CD4-positive, alpha-beta memory T cell (primary cell): ENCODE data around the gene ROGDI. TPM values are rescaled to one million over a fixed set of nuclear protein-coding genes. Genes with fewer than 3 reads are reported as not detected.
A peak's percentile ranks its signal among the peaks of the same experiment; 100 is the strongest.

Experiments
- CTCF ChIA-PET: fragments of 350-600 bp; sonication (Branson Sonifier 250); formaldehyde crosslinking; loops from one replicate; lab custom pipeline; 2021; ENCODE audit warnings: inconsistent platforms; ENCODE audit not compliant: partially characterized antibody; lab: Charles Lee
- POLR2A ChIA-PET: fragments of 350-600 bp; sonication (Branson Sonifier 250); formaldehyde crosslinking; loops from one replicate; lab custom pipeline; 2021; ENCODE audit not compliant: partially characterized antibody; lab: Charles Lee
- DNase-seq, 5 donors: peaks; one replicate each; pipeline versions ENCODE4 v3.0.0 to v3.0.0-alpha.2; 2020 to 2022; ENCODE audit warnings: mixed read lengths in 1 of 5
- H3K27ac ChIP-seq: one replicate; pipeline ENCODE4 v1.7.0; 2013; ENCODE audit warnings: low read depth, low read length
- H3K27me3 ChIP-seq: 2 replicates; pipeline ENCODE4 v1.7.0; 2013; ENCODE audit warnings: mild to moderate bottlenecking, low read length, moderate library complexity; ENCODE audit not compliant: insufficient read depth
- H3K36me3 ChIP-seq: 2 replicates; pipeline ENCODE4 v1.7.0; 2013; ENCODE audit warnings: mild to moderate bottlenecking, low read length, moderate library complexity; ENCODE audit not compliant: insufficient read depth
- H3K4me1 ChIP-seq: 2 replicates; pipeline ENCODE4 v1.7.0; 2013; ENCODE audit warnings: mild to moderate bottlenecking, low read length, moderate library complexity; ENCODE audit not compliant: insufficient read depth
- H3K4me3 ChIP-seq, 2 donors: one replicate each; pipeline ENCODE4 v1.7.0; 2013; ENCODE audit warnings: low read length in 2 of 2, mild to moderate bottlenecking in 1 of 2
- H3K9me3 ChIP-seq, 2 donors: one replicate each; pipeline ENCODE4 v1.7.0; 2013; ENCODE audit warnings: low read length in 2 of 2, control low read depth in 1 of 2; ENCODE audit not compliant: control insufficient read depth in 1 of 2
- H3K27ac Mint-ChIP-seq, 7 donors: one replicate each; pipeline ENCODE4 v1.8.0; 2020 to 2021; ENCODE audit warnings: mixed read lengths in 7 of 7, mild to moderate bottlenecking in 6 of 7, inconsistent platforms in 3 of 7, moderate library complexity in 3 of 7
- H3K27me3 Mint-ChIP-seq, 2 donors: one replicate each; pipeline ENCODE4 v1.8.0; 2020 to 2021; ENCODE audit warnings: mixed read lengths in 2 of 2
- H3K36me3 Mint-ChIP-seq, 2 donors: one replicate each; pipeline ENCODE4 v1.8.0; 2020 to 2021; ENCODE audit warnings: mixed read lengths in 2 of 2, inconsistent platforms in 1 of 2, mild to moderate bottlenecking in 1 of 2
- H3K4me1 Mint-ChIP-seq, 4 donors: one replicate each; pipeline ENCODE4 v1.8.0; 2020 to 2021; ENCODE audit warnings: mixed read lengths in 4 of 4, mild to moderate bottlenecking in 1 of 4
- H3K4me3 Mint-ChIP-seq, 8 donors: one replicate each; pipeline ENCODE4 v1.8.0; 2020 to 2021; ENCODE audit warnings: mixed read lengths in 8 of 8, mild to moderate bottlenecking in 7 of 8, moderate library complexity in 6 of 8, inconsistent platforms in 3 of 8
- H3K9me3 Mint-ChIP-seq, 8 donors: one replicate each; pipeline ENCODE4 v1.8.0; 2020 to 2021; ENCODE audit warnings: mixed read lengths in 8 of 8, mild to moderate bottlenecking in 5 of 8, inconsistent platforms in 3 of 8, moderate library complexity in 1 of 8
- intact Hi-C: fragments of 100-400 bp; cut with micrococcal nuclease; formaldehyde crosslinking; loops from one replicate; pipeline ENCODE4 v1.15.1; 2023
- polyA plus RNA-seq, 2 donors: library from polyadenylated mRNA; unstranded; fragments of 300-500 nt; fragmentation: Illumina TruSeq; gene quantifications; one replicate each; pipeline ENCODE4 v1.2.3, GENCODE V29; 2021
- total RNA-seq, 2 experiments: library from RNA; stranded (reverse); gene quantifications; one replicate each; pipeline ENCODE4 v1.2.3, GENCODE V29; 2021

ROGDI gene
- total and polyA plus RNA-seq, 4 experiments from 2014 or later = 8.6 to 19.1 (median 9.8) TPM

- no peaks in the 10 kb centered on the region for H3K9me3 Mint-ChIP-seq
- peaks cover 0 to 10% of the 10 kb centered on the region in 2 donors for H3K36me3 Mint-ChIP-seq
- Histone ChIP-seq H3K4me3 (no peak overlapping the region), H3K27ac (no peak overlapping the region), H3K4me1 (peaks cover 18% of the 10 kb centered on the region), H3K9me3 (no peaks in the 10 kb centered on the region), H3K27me3 (no peaks in the 10 kb centered on the region), H3K36me3 (no peaks in the 10 kb centered on the region)
- no peak for DNase-seq
- peaks cover 1 to 25% (median 11%) of the 10 kb centered on the region in 4 donors for H3K4me1 Mint-ChIP-seq
- intact Hi-C loops = no loop called here
- POLR2A ChIA-PET = interaction anchor here (2.4 to 5.1 kb wide), 2 partner anchors 31 to 65 kb away, joined by 7 to 58 read pairs; partner anchors contain the start of genes ANKS3, DNAAF8 and ZNF500
- peak overlapping the region in 4 of 8 donors; percentile 6 to 18 (median 16) for H3K4me3 Mint-ChIP-seq
- peak overlapping the region in 3 of 7 donors; percentile 35 to 65 (median 64) for H3K27ac Mint-ChIP-seq
- CTCF ChIA-PET = no interaction called here
- H3K27me3 Mint-ChIP-seq = no peaks in the 10 kb centered on the region
These were observed 3.1 kb downstream of the ROGDI start for GRCh38 chr16:4799171-4799855.

- Histone ChIP-seq H3K4me3 (no peak overlapping the region), H3K36me3 (no peaks in the 10 kb centered on the region), H3K27ac (no peak overlapping the region), H3K27me3 (no peaks in the 10 kb centered on the region), H3K9me3 (no peaks in the 10 kb centered on the region), H3K4me1 (peaks cover 16% of the 10 kb centered on the region)
- no peak overlapping the region for H3K27ac Mint-ChIP-seq
- ChIA-PET CTCF (no interaction called here), POLR2A (interaction anchor here (5.1 kb wide), 1 partner anchor 30 kb away, joined by 58 read pairs; the partner anchor contains the start of gene ZNF500)
- DNase-seq = no peak
- H3K9me3 Mint-ChIP-seq = no peaks in the 10 kb centered on the region
- H3K36me3 Mint-ChIP-seq = peaks cover 0 to 8% of the 10 kb centered on the region in 2 donors
- H3K27me3 Mint-ChIP-seq = no peaks in the 10 kb centered on the region
- H3K4me1 Mint-ChIP-seq = peaks cover 1 to 22% (median 8%) of the 10 kb centered on the region in 4 donors
- no peak overlapping the region for H3K4me3 Mint-ChIP-seq
- intact Hi-C loops = no loop called here
These were observed 4.0 kb downstream of the ROGDI start for GRCh38 chr16:4798456-4798855.

GRCh38 chr16:4797805-4798252 lies 4.6 kb downstream of the ROGDI start:
- intact Hi-C loops = no loop called here
- Mint-ChIP-seq H3K27me3 (no peaks in the 10 kb centered on the region), H3K4me1 (peaks cover 1 to 16% (median 8%) of the 10 kb centered on the region in 4 donors), H3K9me3 (no peaks in the 10 kb centered on the region), H3K36me3 (peaks cover 0 to 7% of the 10 kb centered on the region in 2 donors), H3K27ac (no peak overlapping the region), H3K4me3 (no peak overlapping the region)
- no peak for DNase-seq
- POLR2A ChIA-PET = no interaction called here
- H3K4me1 ChIP-seq = peaks cover 9% of the 10 kb centered on the region
- H3K4me3 ChIP-seq = no peak overlapping the region
- no peaks in the 10 kb centered on the region for H3K36me3 ChIP-seq
- H3K9me3 ChIP-seq = no peaks in the 10 kb centered on the region
- CTCF ChIA-PET = no interaction called here
- H3K27me3 ChIP-seq = no peaks in the 10 kb centered on the region
- H3K27ac ChIP-seq = no peak overlapping the region

GRCh38 chr16:4796982-4797804 lies 5.2 kb downstream of the ROGDI start:
- no peak for DNase-seq
- CTCF ChIA-PET = no interaction called here
- Histone ChIP-seq H3K36me3 (no peaks in the 10 kb centered on the region), H3K9me3 (no peaks in the 10 kb centered on the region), H3K4me1 (peaks cover 9% of the 10 kb centered on the region), H3K27ac (no peak overlapping the region), H3K27me3 (no peaks in the 10 kb centered on the region), H3K4me3 (no peak overlapping the region)
- Mint-ChIP-seq H3K9me3 (no peaks in the 10 kb centered on the region), H3K4me1 (peaks cover 1 to 14% (median 8%) of the 10 kb centered on the region in 4 donors), H3K27me3 (no peaks in the 10 kb centered on the region), H3K36me3 (peaks cover 0 to 6% of the 10 kb centered on the region in 2 donors), H3K4me3 (no peak overlapping the region), H3K27ac (peak overlapping the region in 1 of 7 donors; percentile 13)
- intact Hi-C loops = no loop called here
- POLR2A ChIA-PET = no interaction called here

GRCh38 chr16:4795828-4796572 lies 6.4 kb downstream of the ROGDI start:
- H3K9me3 Mint-ChIP-seq = no peaks in the 10 kb centered on the region
- Histone ChIP-seq H3K4me1 (no peaks in the 10 kb centered on the region), H3K27ac (no peak overlapping the region), H3K9me3 (no peaks in the 10 kb centered on the region), H3K4me3 (no peak overlapping the region), H3K36me3 (no peaks in the 10 kb centered on the region), H3K27me3 (no peaks in the 10 kb centered on the region)
- no peak for DNase-seq
- no peak overlapping the region for H3K27ac Mint-ChIP-seq
- H3K4me1 Mint-ChIP-seq = peaks cover 0 to 8% (median 4%) of the 10 kb centered on the region in 4 donors
- H3K36me3 Mint-ChIP-seq = peaks cover 0 to 1% of the 10 kb centered on the region in 2 donors
- CTCF ChIA-PET = no interaction called here
- POLR2A ChIA-PET = no interaction called here
- H3K4me3 Mint-ChIP-seq = no peak overlapping the region
- intact Hi-C loops = no loop called here
- peaks cover 0 to 2% of the 10 kb centered on the region in 2 donors for H3K27me3 Mint-ChIP-seq

GRCh38 chr16:4795181-4795827 lies 7.1 kb downstream of the ROGDI start, which contains the start of gene SMIM22:
Gene SMIM22 (plus strand): TSS chr16:4795369. CDS start chr16:4795735, 366 bp downstream.
- H3K27ac ChIP-seq = no peak within 1 kb of the TSS
- H3K27ac Mint-ChIP-seq = no peak within 1 kb of the TSS
- H3K4me3 Mint-ChIP-seq = no peak within 1 kb of the TSS
- H3K36me3 ChIP-seq = no peaks in the 10 kb centered on the region
- H3K36me3 Mint-ChIP-seq = no peaks in the 10 kb centered on the region
- H3K27me3 ChIP-seq = no peaks in the 10 kb centered on the region
- H3K9me3 Mint-ChIP-seq = no peaks in the 10 kb centered on the region
- H3K4me1 ChIP-seq = no peaks in the 10 kb centered on the region
- DNase-seq = no peak
- H3K9me3 ChIP-seq = no peaks in the 10 kb centered on the region
- CTCF ChIA-PET = no interaction called here
- peaks cover 0 to 1% (median 0%) of the 10 kb centered on the region in 4 donors for H3K4me1 Mint-ChIP-seq
- peaks cover 0 to 2% of the 10 kb centered on the region in 2 donors for H3K27me3 Mint-ChIP-seq
- intact Hi-C loops = no loop called here
- H3K4me3 ChIP-seq = no peak within 1 kb of the TSS
- POLR2A ChIA-PET = no interaction called here
